ENCODE results near the gene PRR11.

GRCh38 chr17:59178266-59178985 lies 22.9 kb downstream of the PRR11 start:
- TF ChIP-seq CTCF (IDR thresholded peaks at IDR 0.05) (no peak), POLR2A (IDR thresholded peaks at IDR 0.05) (no peak)

All from body of pancreas (tissue), 4 donors.